ENCODE measurements around the gene CEACAM21. TPM values are rescaled to one million over a fixed set of nuclear protein-coding genes. Genes with fewer than 3 reads are reported as not detected.

CEACAM21 gene
- total RNA-seq = not detected in 2 replicates

DNA sequence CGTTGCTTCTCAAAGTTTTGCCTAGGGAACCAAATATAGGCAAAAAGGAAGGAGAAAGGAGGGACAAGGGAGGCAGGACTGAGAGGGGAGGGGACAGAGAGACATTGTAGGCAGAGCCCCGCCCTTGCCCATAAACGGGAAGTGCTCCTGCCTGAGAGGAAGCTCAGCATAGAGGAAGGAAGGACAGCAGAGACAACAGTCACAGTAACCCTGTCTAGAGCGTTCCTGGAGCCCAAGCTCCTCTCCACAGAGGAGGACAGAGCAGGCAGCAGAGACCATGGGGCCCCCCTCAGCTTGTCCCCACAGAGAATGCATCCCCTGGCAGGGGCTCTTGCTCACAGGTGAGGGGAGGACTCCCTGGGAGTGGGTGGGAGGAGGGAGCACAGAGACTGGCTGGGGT lies at the start of gene CEACAM21:
Gene CEACAM21, plus strand, starts transcription at position 169 of the 400 bp plus-strand sequence. Its CDS starts 109 bp downstream, at position 278.

DNA sequence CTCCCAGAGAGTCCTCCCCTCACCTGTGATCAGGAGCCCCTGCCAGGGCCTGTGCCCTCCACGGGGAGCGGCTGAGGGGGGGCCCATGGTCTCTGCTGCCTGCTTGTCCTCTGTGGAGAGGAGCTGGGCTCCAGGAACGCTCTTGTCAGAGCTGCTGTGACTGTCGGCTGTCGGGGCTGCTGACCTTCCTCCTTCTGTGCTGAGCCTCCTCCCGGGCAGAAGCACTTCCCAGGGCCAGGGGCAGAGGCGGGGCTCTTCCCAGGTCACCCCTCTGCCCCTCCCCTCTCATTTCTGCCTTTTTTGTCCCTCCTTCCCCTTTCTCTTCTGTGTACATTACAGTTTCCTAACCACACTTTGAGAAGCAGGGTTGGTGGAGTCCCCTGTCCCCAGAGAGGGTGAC lies 50.9 kb downstream of the CEACAM21 start, which contains the start of gene CEACAM4:
Gene CEACAM4, minus strand, starts transcription at position 198 of the 400 bp plus-strand sequence. Its CDS starts 111 bp downstream, at position 87.

Other genes starting within 250 kb of the CEACAM21 start
- gene TGFB1, start 222.2 kb upstream of the CEACAM21 start, total RNA-seq = 24.1 and 38.9 TPM in 2 replicates
- gene B9D2, start 212.0 kb upstream of the CEACAM21 start, total RNA-seq = 2.6 and 3.9 TPM in 2 replicates
- 5.0 and 9.8 TPM in 2 replicates for gene TMEM91, start 199.6 kb upstream of the CEACAM21 start, total RNA-seq
- gene EXOSC5, start 178.8 kb upstream of the CEACAM21 start, total RNA-seq = 7.1 and 8.6 TPM in 2 replicates
- 25.5 and 27.9 TPM in 2 replicates for gene BCKDHA, start 178.3 kb upstream of the CEACAM21 start, total RNA-seq
- gene B3GNT8, start 148.8 kb upstream of the CEACAM21 start, total RNA-seq = 0.30 and 0.88 TPM in 2 replicates
- 31.8 and 35.2 TPM in 2 replicates for gene DMAC2, start 136.3 kb upstream of the CEACAM21 start, total RNA-seq
- gene ERICH4, start 133.0 kb upstream of the CEACAM21 start, total RNA-seq = not detected in 2 replicates
- not detected in 2 replicates for gene CEACAM4, start 50.9 kb downstream of the CEACAM21 start, total RNA-seq
- gene CEACAM7, start 112.1 kb downstream of the CEACAM21 start, total RNA-seq = not detected in 2 replicates
- not detected in 2 replicates for gene CEACAM5, start 132.5 kb downstream of the CEACAM21 start, total RNA-seq
- gene CEACAM6, start 179.4 kb downstream of the CEACAM21 start, total RNA-seq = not detected in 2 replicates
- gene CEACAM3, start 220.4 kb downstream of the CEACAM21 start, total RNA-seq = not detected in 2 replicates